ENCODE results near the gene CAMK2B.

The CAMK2B gene

DNA sequence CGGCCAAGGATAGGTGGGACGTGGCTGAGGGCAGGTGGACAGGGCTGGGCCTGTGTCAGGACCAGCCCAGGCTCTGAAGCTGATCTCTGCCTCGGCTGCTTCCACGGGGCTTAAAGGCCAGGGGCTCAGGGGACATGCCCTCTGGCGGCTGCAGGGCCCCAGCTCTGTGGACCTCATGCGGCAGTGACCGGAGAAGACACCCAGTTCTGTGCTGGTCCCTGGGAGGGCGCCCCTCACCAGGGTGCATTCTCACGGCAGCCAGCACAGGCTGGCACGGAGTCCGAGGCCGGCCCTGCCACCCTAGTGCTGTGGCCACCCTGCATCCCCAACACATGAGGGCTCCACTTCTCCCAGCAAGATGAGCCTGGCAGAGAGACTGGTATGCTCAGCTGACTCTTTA is 94.3 kb downstream of the CAMK2B start:
- DNase-seq (ENCODE audit: low read depth, low spot score) = no peak

DNA sequence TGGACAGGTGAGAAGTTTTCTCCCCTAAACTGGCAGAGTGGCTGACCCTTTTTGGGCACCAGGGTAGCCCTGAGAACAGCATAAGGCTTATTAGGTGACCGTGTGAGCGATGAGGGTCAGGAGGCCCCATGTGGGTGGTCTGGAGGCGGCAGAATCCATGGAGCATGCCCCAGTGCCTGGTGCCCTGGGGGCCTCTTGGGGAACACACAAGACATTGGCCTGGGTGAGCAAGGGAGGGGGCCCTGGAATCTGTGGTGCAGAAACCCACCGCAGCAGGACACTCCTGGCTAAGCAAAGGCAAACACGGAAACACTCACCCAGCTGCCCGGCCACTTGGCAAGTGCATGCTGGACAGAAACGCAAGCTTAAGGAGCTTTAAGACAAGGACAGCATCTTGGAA is 95.1 kb downstream of the CAMK2B start:
- DNase-seq (ENCODE audit: low read depth, low spot score) = no peak

DNA sequence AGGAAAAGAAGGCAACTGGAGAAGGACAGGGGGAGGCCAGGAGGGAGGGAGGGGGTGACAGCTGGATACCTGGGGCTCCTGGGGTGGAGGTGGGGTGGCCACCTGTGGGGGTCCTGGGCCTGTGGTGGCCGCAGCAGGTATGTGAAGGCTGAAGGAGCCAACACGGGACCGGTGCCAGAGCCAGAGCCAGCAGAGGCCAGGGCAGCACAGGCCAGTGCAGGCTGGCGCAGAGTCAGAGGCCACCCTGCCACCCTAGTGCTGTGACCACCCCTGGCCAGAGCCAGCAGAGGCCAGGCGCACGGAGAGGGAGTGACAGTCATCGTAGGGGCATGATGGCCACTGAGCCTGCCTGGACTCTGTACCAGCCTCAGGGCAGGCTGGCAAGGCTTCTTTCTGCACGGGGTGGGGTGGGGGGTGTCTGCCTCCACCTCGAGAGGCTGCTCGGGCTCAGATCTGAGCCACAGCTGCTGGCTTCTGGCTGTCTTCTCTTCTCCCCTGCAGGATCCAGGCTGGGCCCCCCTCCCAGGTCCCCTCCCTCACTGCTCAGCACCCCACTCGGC is 95.8 kb downstream of the CAMK2B start:
- no peak for DNase-seq (ENCODE audit: low read depth, low spot score)

DNA sequence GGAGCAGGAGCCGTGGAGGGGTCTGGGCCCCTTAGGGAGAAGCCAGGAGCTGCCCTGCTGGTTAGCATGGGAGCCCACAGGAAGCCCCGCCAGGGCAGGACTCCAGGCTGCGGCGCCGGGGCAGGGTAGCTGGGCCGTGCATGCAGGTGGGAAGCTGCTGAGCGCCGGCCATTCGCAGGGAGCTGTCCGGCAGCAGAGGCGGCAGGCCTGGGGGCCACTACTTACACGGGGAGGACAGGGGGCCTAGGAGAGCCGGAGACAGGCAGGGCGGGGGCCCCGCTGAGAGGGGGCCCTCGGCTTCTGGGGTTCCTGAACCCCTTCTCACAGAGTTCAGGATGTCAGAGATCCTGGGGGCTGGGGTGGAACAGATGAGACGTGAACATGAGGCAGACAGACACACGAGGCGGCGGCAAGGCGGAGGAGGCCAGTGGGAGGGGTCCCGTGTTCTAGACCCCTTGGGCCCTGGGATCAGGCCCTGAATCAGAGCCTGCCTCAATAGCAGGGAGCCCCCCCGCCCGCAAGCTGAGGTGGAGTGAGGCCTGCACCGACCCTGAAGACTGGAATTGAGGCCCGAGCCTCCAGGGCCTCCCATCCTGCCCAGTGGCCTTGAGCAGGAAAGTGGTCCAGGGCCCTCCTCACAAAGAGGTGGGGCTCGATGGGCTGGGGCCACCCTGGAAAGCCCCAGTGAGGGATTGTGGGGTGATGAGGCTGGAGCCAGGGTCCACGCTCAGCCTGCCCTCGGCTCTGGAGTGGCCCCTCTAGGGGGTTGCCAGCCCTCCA is 96.6 kb downstream of the CAMK2B start:
- DNase-seq (ENCODE audit: low read depth, low spot score) = no peak

DNA sequence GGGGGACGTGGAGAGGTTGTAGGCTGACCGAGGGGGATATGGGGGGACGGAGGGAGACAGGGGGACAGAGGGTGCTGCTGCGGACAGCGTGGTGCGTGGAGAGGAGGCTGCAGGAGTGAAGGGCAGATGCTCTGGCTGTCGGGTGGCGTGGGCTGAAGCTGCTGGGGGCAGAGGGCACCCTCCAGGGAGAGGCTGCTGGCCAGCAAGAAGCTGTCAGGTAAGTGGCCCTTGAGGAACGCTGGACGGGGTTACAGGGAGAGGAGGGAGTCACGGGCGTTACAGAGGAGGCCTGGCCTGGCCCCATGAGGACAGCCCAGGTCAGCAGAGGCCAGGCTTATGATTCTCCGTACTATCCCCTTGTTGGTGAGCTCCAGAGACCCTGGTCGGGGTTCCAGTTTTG is 97.5 kb downstream of the CAMK2B start:
- DNase-seq (ENCODE audit: low read depth, low spot score) = no peak

DNA sequence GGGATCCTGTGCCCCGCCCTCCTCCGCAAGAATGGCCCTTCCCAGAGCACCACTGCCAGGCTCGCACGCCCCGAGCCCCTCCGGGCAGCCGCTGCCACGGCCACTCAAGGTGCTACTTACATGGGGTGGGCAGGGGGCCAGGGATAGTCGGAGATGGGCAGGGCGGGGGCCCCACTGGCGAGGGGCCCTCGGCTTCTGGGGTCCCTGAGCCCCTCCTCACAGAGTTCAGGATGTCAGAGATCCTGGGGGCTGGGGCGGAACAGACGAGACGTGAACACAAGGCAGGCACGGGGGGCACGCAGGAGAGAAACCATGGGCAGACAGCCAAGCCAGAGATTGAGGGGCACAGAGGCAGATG is 99.0 kb downstream of the CAMK2B start:
- no peak for DNase-seq (ENCODE audit: low read depth, low spot score)

DNA sequence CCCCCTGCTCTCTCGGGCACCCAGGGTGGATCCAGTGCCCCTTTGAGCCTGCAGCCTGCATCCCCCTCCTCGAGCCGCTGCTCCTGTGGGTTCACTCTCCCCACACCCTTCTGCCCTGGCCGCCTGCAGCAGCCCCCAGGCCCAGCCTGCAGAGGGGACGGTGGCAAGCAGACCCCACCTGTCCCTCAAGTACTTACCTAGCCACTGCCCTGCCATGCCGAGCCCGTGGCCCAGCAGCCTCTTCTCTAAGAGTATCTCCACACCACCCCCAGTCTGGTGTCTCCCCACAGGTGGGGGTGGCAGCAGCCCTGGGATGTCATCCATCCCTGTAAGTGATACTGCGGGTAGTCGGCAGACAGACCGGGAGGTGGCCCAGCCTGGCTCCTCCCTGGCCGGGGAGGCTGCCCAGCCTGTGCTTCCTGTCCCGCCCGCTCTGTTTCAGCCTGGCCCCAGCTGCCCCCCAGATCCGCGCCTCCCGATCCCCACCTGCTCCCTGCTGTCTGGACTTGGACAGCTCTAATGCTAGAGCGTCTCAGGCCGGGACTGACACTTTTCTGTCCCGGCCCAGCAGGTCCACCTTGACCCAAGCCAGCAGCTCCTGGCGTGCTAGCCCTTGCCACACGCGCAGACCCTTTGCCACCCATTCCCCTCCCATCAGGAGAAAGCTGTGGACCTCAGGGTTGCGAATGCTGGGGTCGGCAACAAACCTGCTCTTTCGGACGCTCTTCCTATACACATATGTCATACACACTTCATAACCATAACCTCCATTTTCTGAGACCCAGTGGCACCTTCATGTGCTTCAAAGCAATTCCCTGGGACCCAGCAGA is 99.6 kb downstream of the CAMK2B start:
- no peak for DNase-seq (ENCODE audit: low read depth, low spot score)

DNA sequence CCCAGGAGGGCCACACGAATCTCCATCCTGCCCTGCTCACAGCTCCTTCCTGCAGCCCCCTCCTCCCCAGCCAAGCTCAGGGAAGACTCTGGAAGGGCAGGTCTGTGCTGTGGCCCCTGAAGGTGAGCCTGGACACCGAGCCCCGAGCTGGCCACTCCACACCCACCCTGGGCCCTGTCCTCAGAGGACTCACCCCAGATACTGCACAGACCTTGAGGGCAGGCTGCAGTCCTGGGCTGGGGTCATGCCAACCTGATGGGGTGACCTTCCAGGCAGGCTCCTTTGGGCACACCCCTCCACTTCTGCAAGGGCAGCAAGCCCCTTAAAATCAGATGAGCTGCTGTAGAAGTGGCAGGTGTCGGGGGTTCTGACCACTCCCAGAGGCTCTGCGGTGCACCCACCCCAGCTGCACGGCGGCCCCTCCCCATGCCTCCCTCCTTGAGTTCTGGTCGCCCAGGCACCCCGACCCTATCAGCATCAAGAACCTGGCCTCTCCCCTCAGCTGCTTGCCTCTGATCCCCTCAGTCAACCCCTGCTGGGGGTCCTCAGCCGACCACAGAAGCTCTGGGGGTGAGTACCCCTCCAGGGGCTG is 100.3 kb downstream of the CAMK2B start:
- DNase-seq (ENCODE audit: low read depth, low spot score) = no peak

DNA sequence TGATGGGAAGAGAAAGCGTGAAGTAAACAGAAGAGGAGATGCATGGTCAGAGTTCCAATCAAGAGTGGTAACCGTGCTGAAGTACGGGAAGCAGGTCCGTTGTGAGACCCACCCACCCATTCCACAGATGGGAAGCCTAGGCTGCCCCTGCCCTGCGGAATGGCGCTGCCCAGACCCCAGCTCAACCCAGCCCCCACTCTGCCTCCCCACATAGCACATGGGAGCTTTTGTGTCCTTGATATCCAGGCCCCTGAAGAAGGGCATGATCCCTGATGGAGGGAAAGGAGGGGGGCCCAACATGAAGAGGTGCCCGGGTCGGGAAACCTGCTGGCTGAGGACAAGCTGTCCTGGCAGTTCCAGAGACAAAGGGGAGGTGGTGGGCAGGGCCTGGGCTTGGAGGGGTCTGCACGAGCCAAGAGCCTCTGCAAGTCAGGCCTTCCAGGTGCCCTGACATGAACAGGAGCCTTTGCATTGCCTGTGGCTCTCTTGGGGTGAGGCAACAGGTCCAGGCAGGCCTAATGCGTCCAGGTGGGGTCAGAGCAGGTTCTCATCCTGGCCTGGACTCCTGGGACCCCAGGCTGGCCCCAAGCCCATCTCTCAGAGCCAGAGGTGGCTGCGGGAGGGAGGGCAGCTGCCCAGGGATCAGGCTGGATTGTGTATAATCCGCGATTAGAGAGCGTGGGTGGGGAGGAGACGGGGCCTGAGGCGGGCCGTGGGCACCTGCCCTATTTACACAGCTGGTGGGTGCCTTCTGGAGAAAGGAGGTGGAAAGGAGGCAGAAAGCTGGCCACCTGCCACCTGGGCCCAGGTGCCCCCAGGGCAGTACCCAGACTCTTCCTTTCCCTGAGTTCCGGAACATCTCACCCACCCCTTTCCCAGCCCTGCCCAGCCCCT is 101.1 kb downstream of the CAMK2B start:
- DNase-seq (ENCODE audit: low read depth, low spot score) = no peak

DNA sequence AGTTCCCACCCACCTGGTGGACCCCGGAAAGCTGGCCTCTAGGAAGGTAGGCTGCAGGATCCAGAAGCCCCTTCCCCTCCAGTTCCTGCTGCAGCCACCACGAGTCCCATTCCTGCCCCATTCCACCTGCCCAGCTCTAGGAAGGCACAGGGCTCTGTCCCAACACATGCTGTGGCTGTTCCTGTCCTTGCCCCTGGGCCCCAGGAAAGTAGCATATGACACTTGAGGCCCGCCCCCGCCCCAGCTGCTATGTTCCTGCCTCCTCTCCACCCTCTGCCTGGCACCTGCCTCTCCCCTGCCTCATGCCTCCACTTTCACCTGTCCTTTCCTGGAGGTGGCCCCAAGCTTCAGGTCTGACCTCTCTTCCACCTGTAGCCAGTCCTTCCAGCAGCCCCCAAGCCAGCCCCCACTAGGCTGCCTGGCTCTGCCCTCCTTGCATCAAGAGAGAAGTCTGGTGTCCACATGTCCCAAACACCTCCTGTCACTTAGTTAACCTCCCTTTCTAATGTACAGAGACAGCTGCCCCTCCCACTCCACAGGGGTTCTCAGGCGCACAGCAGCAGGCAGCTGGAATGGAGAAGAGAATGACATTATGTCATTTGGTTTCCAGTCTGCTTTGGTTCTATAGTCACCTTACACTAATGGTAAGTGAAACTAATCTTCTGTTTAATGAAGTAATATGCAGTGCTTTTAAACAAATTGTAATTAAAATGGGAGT is 101.9 kb downstream of the CAMK2B start:
- DNase-seq (ENCODE audit: low read depth, low spot score) = no peak

DNA sequence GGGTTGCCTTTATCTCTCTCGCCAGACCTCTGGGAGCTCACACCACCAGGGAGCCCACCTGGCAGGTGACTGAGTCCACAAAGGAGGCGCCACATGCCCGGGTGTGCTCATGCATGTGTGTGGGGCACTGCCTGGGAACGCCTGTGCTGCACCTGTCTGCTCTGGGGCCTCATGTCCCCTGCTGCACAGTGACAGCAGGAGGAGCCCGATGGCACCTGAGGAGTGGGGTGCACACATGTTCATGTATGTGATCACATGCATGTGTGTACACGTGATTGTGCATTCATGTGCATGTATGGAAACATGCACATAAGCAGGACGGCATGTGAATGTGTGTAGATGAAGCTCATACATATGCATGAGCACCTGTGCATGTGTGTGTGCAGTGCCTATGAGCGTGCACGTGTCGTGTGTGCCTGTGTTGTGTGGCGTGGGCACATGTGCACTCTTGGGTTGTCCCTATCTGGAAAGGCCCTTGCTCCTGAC is 102.6 kb downstream of the CAMK2B start:
- DNase-seq (ENCODE audit: low read depth, low spot score) = no peak

DNA sequence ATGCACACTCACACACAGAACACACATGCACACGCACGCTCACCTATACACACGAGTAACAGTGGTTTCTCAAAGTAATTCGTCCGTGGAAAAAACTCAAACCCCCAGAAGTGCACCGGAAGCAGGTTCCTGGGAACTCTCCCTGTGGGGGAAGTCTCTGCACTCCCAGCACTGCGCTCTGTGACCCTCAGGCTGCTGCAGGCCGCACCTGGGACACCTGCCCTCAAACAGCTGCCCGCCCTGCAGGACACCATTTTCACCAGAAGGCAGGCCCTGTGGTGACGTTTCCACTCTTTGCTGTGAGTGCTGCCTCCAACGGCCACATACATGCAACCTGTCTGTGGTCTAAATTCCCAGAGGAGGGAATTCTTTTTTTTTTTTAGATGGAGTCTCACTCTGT is 103.3 kb downstream of the CAMK2B start:
- DNase-seq (ENCODE audit: low read depth, low spot score) = no peak

DNA sequence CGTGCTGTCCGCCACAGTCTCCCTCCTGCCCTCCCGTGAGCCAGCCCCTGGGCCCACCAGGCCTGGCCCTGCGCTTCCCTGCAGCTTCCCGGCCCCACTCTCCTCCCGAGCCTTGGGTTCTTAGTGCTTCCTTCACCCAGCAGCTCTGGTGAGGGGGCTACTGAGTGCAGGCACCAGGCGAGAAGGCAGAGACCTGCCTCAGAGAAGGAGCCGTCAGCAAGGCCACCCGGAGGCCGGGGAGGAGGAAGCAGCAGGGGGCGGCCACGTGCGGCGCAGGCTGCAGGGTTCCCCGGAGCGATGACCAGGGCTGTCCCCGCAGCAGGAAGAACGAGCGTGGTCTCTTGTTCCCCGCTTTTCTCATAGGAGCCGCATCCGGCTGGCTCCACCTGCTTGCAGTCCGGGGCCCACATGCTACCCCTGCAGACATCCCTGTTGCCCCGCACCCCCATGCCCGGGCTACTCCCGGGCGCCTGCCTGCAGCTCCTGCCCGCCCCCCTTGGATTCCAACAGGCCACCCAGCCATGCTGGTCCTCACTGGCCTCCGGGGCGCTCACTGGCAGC is 104.1 kb downstream of the CAMK2B start:
- DNase-seq (ENCODE audit: low read depth, low spot score) = no peak

DNA sequence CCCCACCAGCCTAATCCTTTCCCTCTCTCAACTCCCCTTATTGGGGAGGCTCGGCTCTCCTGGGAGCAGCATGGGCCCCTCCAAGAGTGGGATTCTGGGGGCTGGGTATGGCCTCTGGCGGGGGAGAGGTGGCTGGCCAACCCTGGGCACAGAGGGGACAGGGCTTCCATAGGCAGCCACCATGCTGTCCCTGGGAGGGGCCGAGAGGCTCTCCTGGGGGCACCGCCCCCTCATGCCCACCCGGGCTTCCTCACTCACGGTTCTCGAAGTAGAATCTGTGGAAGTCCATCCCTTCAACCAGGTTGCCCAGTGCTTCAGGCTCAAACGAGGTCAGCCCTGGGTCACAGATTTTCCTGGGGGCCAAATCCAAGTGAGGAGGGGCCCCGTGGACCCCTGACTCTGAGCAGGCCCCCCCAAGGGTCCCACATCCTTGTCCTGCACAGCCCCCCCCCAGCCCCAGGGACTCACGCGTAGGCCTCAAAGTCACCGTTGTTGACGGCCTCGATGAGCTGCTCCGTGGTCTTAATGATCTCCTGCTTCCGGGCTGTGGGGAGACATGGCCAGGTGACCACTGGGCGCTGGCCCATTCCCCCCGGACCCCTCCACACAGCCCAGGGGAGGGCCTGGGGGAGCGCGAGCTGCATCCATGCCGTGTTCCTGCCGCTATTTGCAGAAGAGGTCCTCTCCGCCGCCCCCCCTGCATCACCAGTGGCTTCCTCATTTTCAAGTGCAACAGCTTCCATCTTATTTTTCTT is 104.9 kb downstream of the CAMK2B start:
- DNase-seq (ENCODE audit: low read depth, low spot score) = no peak

DNA sequence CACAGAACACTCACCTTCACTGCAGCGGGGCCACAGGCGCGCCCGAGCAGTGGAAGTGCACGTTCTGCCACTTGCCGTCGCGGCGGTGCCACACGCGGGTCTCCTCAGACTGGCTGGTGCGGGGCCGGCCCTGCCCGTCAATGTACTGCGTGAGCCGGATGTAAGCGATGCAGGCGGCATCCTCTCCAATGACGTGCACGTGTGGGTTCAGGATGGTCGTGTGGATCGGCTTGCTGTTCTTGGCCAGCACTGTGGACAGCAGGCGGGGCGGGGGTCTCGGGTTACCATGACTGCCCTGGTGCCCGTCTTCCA is 105.4 kb downstream of the CAMK2B start:
- DNase-seq (ENCODE audit: low read depth, low spot score) = no peak

DNA sequence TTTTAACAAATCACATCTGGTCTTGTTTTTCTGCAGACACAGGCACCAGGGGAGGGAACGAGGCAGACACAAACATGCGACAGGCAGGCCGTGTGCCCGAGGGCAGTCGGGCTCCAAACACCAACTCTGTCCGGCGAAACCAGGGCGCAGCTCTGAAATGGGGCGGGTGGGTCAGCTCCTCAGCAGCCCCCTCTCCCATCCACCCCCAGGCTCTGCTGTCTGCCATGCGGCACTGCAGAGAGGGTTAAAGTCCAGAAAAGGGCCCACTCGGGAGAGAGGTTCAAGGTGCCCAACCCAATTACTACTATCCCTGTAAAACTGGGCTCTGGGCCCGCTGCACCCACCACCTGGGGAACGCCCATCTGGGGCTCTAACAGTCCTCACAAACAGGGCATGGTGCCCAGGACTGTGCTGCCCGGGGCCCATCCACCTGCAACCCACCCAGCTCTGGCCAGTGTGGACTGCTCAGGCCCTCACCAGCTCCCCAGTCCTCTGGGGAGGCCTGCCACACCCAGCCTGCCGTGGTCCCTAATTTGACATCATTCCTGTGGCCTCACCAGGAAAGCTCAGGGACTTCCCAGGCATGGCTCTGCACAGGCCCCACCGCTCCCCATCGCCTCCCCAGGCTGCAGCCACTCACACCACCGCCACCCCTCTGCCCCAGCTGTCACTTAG is 105.9 kb downstream of the CAMK2B start:
- no peak for DNase-seq (ENCODE audit: low read depth, low spot score)

DNA sequence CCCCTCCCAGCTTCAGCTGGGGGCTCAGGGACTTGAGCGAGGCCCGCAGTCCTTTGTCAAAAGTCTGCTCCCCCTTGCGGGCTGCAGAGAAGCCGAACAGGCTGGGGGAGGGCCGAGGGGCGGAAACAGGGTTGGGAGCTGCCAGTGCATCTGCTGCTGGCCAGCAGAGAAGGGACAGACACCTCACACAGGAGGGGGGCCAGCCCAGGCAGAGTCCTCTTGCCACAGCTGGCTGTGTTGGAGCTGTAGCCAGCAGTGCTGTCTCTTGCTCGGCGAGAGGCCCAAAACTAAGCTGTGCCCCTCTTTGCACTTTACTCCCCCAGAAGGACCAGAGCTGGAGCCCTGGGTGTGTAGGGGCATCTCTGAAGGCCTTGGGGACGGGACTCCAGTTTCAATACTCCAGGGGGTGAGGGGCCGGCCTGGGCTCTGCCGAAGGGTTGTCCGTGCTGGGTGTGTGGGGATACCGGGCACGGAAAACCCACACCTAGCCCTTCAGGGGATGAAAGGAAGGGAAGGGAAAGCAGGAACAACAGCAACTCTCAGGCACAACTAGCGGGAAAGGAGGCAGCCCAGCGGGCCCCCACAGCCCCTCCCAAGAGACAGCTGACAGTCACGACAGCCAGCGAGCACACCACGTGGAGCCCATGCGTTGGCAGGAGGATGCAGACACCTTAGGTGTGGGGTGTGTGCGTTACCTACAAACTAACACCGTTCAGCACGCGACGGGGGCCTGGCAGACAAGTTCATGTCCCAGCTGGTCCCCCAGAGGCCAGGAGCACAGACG is 106.8 kb downstream of the CAMK2B start:
- no peak for DNase-seq (ENCODE audit: low read depth, low spot score)

DNA sequence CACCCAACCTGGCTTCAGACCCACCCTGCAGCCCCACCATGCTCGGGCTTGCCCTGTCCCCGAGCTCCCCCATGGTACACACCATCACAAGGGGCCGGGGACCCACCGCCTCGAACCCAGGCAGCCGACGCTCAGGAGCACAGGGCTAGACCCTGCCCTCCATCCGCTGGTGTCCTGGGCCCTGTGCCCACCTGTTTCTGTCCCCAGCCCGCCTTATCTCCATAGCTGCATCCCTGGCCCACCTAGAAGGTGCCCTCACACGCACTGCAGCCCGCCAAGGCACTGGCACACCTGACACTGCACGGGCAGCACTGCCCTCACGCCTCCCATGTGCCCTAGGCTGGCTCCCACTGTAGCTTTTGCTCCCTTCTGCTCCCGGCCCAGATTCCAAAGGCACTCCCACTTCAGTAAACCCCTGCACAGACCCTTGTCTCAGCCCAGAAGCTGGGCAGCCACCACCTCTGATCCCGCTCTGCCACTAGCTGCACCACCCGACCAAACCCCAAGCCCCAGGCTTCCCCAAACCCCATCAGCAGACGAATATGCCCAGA is 107.5 kb downstream of the CAMK2B start:
- no peak for DNase-seq (ENCODE audit: low read depth, low spot score)

All from smooth muscle cell of the brain vasculature (primary cell).